A673 (cell line): ENCODE data around the gene LACRT.

Experiments used
- EZH2 ChIP-seq: fragments of 200-600 bp; sonication (generic); IDR thresholded peaks from 2 replicates; pipeline ENCODE4 v1.6.1; 2017; ENCODE audit warnings: borderline replicate concordance, low read depth, mild to moderate bottlenecking, mixed read lengths, antibody characterized with exemption, low read length; ENCODE audit not compliant: poor library complexity, severe bottlenecking
- TF ChIP-seq, protein P1 (sequence below): fragments of 300-800, 200-600 bp; sonication (generic); conservative IDR thresholded peaks from 2 replicates; pipeline ENCODE4 v1.5.1; 2017; ENCODE audit warnings: low read depth, mild to moderate bottlenecking, antibody characterized with exemption, low read length, moderate library complexity, mixed read lengths

DNA sequence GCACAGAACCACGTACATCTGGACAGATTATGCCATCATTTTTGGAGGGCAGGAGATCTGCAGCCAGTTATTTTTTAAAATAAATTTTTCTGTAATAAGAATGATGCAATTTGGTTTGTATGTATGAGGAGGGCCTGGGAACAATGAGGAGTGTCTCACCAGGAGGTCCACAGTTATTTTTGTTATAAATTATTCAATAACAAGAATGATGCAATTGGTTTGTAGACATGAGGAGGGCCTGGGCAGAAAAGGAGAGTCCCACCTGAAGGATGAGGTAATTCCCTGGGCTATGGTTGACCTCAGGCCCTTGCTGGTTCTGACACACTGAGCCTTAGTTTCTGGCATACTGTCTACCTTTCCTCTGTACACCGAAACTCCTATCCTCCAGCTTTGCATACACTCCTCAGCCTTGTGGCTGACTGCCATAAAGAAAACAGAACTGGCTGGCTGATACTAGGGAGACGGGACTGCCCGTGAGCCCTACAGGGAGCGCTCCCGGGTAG, 22.5 kb upstream of the LACRT start:
- TF ChIP-seq, protein P1, sequence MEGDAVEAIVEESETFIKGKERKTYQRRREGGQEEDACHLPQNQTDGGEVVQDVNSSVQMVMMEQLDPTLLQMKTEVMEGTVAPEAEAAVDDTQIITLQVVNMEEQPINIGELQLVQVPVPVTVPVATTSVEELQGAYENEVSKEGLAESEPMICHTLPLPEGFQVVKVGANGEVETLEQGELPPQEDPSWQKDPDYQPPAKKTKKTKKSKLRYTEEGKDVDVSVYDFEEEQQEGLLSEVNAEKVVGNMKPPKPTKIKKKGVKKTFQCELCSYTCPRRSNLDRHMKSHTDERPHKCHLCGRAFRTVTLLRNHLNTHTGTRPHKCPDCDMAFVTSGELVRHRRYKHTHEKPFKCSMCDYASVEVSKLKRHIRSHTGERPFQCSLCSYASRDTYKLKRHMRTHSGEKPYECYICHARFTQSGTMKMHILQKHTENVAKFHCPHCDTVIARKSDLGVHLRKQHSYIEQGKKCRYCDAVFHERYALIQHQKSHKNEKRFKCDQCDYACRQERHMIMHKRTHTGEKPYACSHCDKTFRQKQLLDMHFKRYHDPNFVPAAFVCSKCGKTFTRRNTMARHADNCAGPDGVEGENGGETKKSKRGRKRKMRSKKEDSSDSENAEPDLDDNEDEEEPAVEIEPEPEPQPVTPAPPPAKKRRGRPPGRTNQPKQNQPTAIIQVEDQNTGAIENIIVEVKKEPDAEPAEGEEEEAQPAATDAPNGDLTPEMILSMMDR, result no peak
- TF ChIP-seq EZH2, result no peak
